ENCODE data around the gene CEND1. TPM values are rescaled to one million over a fixed set of nuclear protein-coding genes. Genes with fewer than 3 reads are reported as not detected.

CEND1 gene
- polyA plus RNA-seq, 1 experiment = 0.55 TPM

DNA sequence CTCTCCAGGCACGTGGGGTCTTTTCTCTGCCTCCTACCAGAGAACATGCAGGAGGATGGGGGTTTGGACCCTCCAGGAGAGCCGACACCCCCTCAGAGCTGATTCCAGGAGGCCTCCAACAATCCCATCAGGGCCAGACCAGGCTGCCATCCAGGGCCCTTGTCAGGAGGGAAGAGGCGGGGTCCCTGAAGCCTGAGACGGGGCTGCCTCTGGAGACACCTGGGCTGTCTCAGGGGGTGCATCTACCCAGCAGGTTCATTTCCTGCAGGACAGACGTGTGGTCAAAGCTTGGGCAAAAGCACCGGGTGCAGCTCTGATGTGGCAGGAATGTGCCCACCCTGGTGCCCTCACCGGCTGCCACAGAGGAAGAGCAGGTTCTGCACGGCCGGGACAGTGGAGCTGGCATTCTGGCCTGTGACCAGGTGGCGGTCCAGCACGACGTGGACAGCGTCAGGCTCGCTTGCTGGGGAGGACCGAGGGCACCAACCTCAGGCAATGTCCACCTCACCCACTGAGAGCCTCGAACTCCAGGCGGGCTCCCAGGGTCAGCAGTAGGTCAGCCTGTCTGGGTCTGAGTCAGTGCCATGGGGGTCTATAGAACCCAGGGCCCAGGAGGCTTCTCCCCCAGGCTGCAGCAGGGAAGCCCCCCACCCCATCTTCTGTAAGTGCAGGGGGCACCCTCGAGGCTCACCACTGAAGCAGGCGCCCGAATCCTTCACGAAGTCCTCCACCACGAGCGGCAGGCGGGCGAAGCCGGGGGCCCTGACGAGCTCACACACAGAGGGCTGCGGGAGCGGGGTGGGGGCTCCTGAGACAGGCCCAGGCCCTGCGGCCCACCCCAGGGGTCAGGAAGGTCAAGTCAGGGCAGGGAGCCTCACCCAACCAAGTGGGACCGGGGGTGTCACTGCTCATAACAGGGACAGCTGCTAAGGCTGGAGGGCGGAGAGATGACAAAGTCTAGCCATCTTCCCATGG is 19.0 kb downstream of the CEND1 start:
- Histone ChIP-seq H3K27ac (ENCODE audit: low read depth, low read length) (no peak overlapping the region), H3K4me3 (ENCODE audit: low read depth, low read length) (no peak overlapping the region), H3K27me3 (ENCODE audit: control insufficient read depth, insufficient read depth, low read length) (no peaks in the 10 kb centered on the region), H3K9me3 (ENCODE audit: control insufficient read depth, insufficient read depth, low read length) (no peaks in the 10 kb centered on the region)
- ChIA-PET POLR2A (no interaction called here), CTCF (no interaction called here)
- no peak for TF ChIP-seq CTCF (IDR thresholded peaks at IDR 0.05; ENCODE audit: low read depth, low read length)
- no peak for DNase-seq (ENCODE audit: low read depth, low spot score)

DNA sequence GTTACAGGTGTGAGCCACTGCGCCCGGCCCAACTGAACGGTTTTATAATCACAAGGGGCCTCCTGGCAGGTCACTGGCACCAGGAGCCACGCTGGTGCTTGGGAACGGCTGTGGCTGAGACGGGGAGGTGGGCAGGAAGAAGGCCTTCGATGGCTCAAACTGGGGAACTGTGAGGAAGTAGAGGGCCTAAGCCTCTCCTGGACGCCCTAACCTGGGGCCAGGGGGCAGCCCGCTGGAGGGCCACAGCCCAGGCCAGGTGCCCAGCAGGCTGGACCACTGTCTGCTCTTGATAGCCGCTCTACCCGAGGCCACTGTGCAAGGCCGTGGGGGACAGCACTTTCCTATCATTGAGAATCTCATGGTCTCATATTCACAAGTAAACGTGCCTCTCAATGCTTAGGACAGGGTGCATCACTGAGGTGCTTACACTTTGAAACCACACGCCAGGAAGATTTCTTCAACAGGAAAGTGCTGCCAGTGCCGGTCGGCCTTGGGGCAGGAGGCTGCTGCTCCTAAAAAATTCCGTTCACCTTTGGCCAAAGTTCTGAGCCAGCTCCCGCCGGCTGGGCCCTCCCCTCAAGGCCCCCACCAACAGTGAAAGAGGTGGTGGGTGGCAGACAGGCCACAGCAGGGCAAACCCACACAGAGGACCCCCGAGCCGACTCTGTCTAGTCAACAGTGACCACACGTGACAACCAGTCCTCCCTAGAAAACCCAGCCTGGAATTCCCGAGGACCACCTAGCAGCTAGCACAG is 19.8 kb downstream of the CEND1 start:
- CTCF ChIA-PET = no interaction called here
- H3K9me3 ChIP-seq (ENCODE audit: control insufficient read depth, insufficient read depth, low read length) = no peaks in the 10 kb centered on the region
- no peak overlapping the region for H3K4me3 ChIP-seq (ENCODE audit: low read depth, low read length)
- DNase-seq (ENCODE audit: low read depth, low spot score) = no peak
- no peaks in the 10 kb centered on the region for H3K27me3 ChIP-seq (ENCODE audit: control insufficient read depth, insufficient read depth, low read length)
- POLR2A ChIA-PET = no interaction called here
- TF ChIP-seq CTCF (IDR thresholded peaks at IDR 0.05; ENCODE audit: low read depth, low read length) = no peak
- no peak overlapping the region for H3K27ac ChIP-seq (ENCODE audit: low read depth, low read length)

GRCh38 chr11:767238-767637 is 22.7 kb downstream of the CEND1 start:
- Histone ChIP-seq H3K4me3 (ENCODE audit: low read depth, low read length) (no peak overlapping the region), H3K27me3 (ENCODE audit: control insufficient read depth, insufficient read depth, low read length) (no peaks in the 10 kb centered on the region), H3K27ac (ENCODE audit: low read depth, low read length) (no peak overlapping the region), H3K9me3 (ENCODE audit: control insufficient read depth, insufficient read depth, low read length) (no peaks in the 10 kb centered on the region; the same call in 1 of the 2 replicates)
- ChIA-PET CTCF (no interaction called here), POLR2A (no interaction called here)
- TF ChIP-seq CTCF (IDR thresholded peaks at IDR 0.05; ENCODE audit: low read depth, low read length) = no peak
- DNase-seq (ENCODE audit: low read depth, low spot score) = no peak

DNA sequence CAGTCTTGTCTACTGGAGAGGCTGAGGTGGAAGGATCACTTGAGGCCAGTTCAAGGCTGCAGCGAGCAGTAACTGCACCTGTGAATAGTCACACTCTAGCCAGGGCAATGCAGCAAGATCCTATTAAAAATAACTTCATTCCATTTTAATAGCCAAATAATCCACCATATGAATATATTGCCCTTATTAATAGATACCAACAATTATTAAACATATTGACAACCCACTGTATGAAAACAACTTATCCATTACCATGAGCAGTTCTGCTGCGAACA is 23.0 kb downstream of the CEND1 start:
- CTCF ChIA-PET = no interaction called here
- Histone ChIP-seq H3K9me3 (ENCODE audit: control insufficient read depth, insufficient read depth, low read length) (no peaks in the 10 kb centered on the region; the same call in 1 of the 2 replicates), H3K27me3 (ENCODE audit: control insufficient read depth, insufficient read depth, low read length) (no peaks in the 10 kb centered on the region), H3K4me3 (ENCODE audit: low read depth, low read length) (no peak overlapping the region), H3K27ac (ENCODE audit: low read depth, low read length) (no peak overlapping the region)
- POLR2A ChIA-PET = no interaction called here
- DNase-seq (ENCODE audit: low read depth, low spot score) = no peak
- TF ChIP-seq CTCF (IDR thresholded peaks at IDR 0.05; ENCODE audit: low read depth, low read length) = no peak

Measured in AG04450 (cell line).